NK-92 treated with Interleukin-12 subunit alpha and Interleukin-12 subunit beta, amount 100 ng/mL, for 24 hours (cell line): ENCODE data around the gene SNED1.
"Not testable (repeated sequence)": the region's sequence is repeated elsewhere in the genome, so short reads cannot be mapped to it uniquely, and the experiment has no call there.

Source experiments
- DNase-seq: peaks from one replicate; lab custom pipeline; 2025; lab: John Stamatoyannopoulos, UW

SNED1 gene

GRCh38 chr2:240972636-240973521 lies 25.5 kb upstream of the SNED1 start:
- no peak for DNase-seq

- no peak for DNase-seq
Observed at GRCh38 chr2:240974771-240975572, 23.4 kb upstream of the SNED1 start.

GRCh38 chr2:240975903-240976302 lies 22.5 kb upstream of the SNED1 start:
- DNase-seq: not testable (repeated sequence)

GRCh38 chr2:240981280-240981679 lies 17.1 kb upstream of the SNED1 start:
- DNase-seq: no peak

- no peak for DNase-seq
Observed at GRCh38 chr2:240981871-240982800, 16.3 kb upstream of the SNED1 start.

GRCh38 chr2:240982821-240983281 lies 15.6 kb upstream of the SNED1 start:
- no peak for DNase-seq

GRCh38 chr2:240983361-240983995 lies 14.9 kb upstream of the SNED1 start:
- DNase-seq: no peak

GRCh38 chr2:240983996-240984498 lies 14.4 kb upstream of the SNED1 start:
- no peak for DNase-seq

GRCh38 chr2:240985881-240986786 lies 12.3 kb upstream of the SNED1 start:
- no peak for DNase-seq

GRCh38 chr2:240986787-240987411 lies 11.5 kb upstream of the SNED1 start:
- no peak for DNase-seq

GRCh38 chr2:240987588-240987987 lies 10.8 kb upstream of the SNED1 start:
- DNase-seq: no peak

GRCh38 chr2:240988146-240988545 lies 10.3 kb upstream of the SNED1 start:
- DNase-seq: no peak

- no peak for DNase-seq
Observed at GRCh38 chr2:240988571-240989271, 9.7 kb upstream of the SNED1 start.

- DNase-seq: no peak
Observed at GRCh38 chr2:240989451-240990265, 8.8 kb upstream of the SNED1 start.

GRCh38 chr2:240990266-240990529 lies 8.2 kb upstream of the SNED1 start:
- no peak for DNase-seq

- no peak for DNase-seq
Observed at GRCh38 chr2:240990726-240991377, 7.6 kb upstream of the SNED1 start.

GRCh38 chr2:240991378-240992263 lies 6.8 kb upstream of the SNED1 start:
- no peak for DNase-seq
